ENCODE data around the gene AQP2.

The AQP2 gene

DNA sequence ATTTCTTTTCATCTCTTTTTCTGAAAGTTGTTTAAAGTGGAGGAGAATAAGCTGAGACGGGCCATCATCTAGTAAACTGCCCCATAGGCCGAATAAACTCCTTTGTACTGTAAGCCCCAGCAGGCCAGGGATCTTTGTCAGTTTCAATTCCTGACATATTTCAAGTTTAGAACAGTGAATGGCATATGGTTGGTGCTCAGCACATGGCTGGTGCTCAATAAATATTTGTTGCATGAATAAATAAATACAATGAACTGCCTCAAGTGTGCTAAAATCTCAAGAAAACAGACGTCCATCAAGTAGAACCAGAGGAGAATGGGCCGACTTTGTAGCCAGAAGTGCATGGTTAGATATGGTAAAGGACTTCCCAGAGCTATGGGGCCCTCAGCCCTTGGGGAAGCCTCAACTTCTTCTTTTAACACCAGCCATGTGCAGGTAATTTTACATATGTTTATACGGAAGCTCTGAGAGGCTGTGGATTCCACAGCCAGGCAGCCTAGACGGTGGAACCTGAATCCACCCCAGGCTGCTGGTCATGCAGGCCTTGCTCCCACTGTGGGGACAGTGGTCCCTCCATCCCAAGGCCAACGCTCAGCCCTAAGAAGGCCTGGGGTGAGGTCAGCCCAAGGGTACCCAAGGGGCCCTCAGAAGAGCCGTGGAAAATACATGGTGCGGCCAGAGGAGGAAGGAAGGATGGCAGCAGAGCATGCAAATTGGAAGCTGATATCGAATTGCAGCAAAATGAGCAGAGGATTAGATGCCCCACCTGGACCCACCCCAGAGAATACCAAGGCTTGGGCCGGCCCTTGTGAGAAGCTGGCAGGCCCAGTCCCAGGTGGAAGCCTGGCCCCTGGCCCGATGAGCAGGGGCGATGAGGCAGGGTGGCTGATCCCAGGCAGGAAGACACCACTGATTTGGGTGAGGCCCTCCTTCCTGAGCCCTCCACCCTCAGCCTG, 8.7 kb upstream of the AQP2 start:
- no peak for DNase-seq (ENCODE audit: low read depth)
- TF ChIP-seq, protein P1, sequence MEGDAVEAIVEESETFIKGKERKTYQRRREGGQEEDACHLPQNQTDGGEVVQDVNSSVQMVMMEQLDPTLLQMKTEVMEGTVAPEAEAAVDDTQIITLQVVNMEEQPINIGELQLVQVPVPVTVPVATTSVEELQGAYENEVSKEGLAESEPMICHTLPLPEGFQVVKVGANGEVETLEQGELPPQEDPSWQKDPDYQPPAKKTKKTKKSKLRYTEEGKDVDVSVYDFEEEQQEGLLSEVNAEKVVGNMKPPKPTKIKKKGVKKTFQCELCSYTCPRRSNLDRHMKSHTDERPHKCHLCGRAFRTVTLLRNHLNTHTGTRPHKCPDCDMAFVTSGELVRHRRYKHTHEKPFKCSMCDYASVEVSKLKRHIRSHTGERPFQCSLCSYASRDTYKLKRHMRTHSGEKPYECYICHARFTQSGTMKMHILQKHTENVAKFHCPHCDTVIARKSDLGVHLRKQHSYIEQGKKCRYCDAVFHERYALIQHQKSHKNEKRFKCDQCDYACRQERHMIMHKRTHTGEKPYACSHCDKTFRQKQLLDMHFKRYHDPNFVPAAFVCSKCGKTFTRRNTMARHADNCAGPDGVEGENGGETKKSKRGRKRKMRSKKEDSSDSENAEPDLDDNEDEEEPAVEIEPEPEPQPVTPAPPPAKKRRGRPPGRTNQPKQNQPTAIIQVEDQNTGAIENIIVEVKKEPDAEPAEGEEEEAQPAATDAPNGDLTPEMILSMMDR (IDR thresholded peaks at IDR 0.05; ENCODE audit: low read length, missing control alignments), result no peak
- H3K4me3 ChIP-seq (replicated peaks; ENCODE audit: low read depth, low read length), result no peak overlapping the region

DNA sequence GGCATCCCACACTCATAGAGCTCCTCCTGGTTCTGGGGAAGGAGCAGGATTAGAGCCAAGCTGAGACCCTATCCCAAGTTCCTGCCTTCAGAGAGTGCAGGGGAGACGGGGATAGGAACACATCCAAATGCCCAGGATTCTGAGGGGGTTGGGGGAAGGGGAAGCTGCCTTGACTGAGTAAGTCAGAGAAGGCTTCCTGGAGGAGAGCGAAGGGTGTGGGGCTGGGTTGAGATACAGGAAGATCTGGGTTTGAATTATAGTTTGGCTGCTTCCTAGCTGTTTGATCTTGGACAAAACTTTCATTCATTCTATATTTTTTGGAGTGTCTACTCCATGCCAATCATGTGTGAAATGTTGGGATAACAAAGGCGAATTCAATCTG, 8.0 kb upstream of the AQP2 start:
- TF ChIP-seq, protein P1 (IDR thresholded peaks at IDR 0.05; ENCODE audit: low read length, missing control alignments), result no peak
- DNase-seq (ENCODE audit: low read depth), result no peak
- H3K4me3 ChIP-seq (replicated peaks; ENCODE audit: low read depth, low read length), result no peak overlapping the region

DNA sequence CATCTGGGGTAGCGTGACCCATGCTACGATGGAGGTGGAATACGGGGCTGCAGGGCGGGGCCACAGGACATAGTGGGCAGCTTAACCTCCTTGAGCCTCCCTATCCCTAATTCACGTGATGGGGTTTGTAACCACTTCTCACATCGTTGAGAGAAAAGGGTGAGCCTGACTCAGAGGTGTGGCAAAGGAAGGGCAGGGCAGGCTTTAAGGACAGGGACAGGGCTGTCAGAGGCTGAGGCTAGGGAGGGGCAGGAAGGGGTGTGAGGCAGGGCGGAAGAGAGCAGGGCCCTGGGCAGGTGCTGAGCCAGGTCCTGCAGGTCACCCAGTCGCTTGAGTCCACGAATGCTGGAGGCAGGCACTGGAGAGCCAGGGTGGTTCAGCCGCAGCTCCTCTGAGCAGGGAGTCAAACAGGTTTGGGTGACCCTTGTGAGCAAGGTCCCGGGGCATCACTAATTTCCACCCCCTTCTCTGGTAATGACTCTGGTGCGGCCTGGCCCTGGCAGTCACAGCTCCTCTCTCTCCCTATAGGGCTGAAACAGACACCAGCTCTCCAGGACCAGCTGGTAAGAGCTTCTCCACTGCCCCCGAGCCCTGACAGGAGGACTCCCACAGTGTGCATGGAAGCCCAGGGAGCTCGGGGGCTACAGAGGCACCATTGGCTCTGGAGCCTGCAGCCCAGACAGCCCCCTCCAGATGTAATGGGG, 7.5 kb upstream of the AQP2 start:
- TF ChIP-seq, protein P1 (IDR thresholded peaks at IDR 0.05; ENCODE audit: low read length, missing control alignments), result no peak
- no peak for DNase-seq (ENCODE audit: low read depth)
- H3K4me3 ChIP-seq (replicated peaks; ENCODE audit: low read depth, low read length), result no peak overlapping the region

DNA sequence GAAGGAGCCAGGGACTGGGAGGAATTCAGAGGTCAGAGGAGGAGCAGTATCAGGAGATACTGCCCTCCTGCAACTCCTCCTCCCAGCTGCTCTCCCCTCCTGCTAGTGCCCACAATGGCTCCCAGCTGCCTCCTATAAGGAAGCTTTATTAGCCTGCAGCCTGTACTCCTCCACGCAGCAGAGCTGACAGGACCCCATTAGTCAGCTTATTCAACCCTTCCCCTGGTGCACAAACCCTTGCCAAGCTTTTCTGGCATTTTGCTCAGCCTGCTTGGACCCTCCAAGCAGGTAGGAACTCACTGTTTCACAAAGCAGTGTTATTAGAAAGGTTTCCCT, 6.9 kb upstream of the AQP2 start:
- TF ChIP-seq, protein P1 (IDR thresholded peaks at IDR 0.05; ENCODE audit: low read length, missing control alignments), result no peak
- no peak for DNase-seq (ENCODE audit: low read depth)
- no peak overlapping the region for H3K4me3 ChIP-seq (replicated peaks; ENCODE audit: low read depth, low read length)

GRCh38 chr12:49944046-49944445, 6.5 kb upstream of the AQP2 start:
- no peak for DNase-seq (ENCODE audit: low read depth)
- TF ChIP-seq, protein P1 (IDR thresholded peaks at IDR 0.05; ENCODE audit: low read length, missing control alignments), result no peak
- no peak overlapping the region for H3K4me3 ChIP-seq (replicated peaks; ENCODE audit: low read depth, low read length)

- DNase-seq (ENCODE audit: low read depth), result no peak
- no peak overlapping the region for H3K4me3 ChIP-seq (replicated peaks; ENCODE audit: low read depth, low read length)
- TF ChIP-seq, protein P1 (IDR thresholded peaks at IDR 0.05; ENCODE audit: low read length, missing control alignments), result no peak
Measured at GRCh38 chr12:49944718-49945117, 5.8 kb upstream of the AQP2 start.

Measured in fibroblast of pulmonary artery (primary cell).